Measurements from ENCODE around the gene CCDC187.
A peak's percentile ranks its signal among the peaks of the same experiment; 100 is the strongest.

The CCDC187 gene

GRCh38 chr9:136250676-136251075, 53.2 kb downstream of the CCDC187 start:
- no peak for DNase-seq

- peak; percentile 63 for DNase-seq
Measured at GRCh38 chr9:136249877-136250559, 53.9 kb downstream of the CCDC187 start.

- DNase-seq: no peak
Measured at GRCh38 chr9:136248951-136249876, 54.7 kb downstream of the CCDC187 start.

GRCh38 chr9:136247947-136248637, 55.8 kb downstream of the CCDC187 start:
- no peak for DNase-seq

GRCh38 chr9:136247551-136247916, 56.4 kb downstream of the CCDC187 start:
- DNase-seq: no peak

GRCh38 chr9:136246849-136247550, 56.9 kb downstream of the CCDC187 start:
- DNase-seq: no peak

- DNase-seq: peak; percentile 70
Measured at GRCh38 chr9:136245219-136246150, 58.4 kb downstream of the CCDC187 start, which contains the start of gene QSOX2. TSS of gene QSOX2 (minus strand) at chr9:136245812. CDS start at chr9:136245803, 9 bp downstream.

- no peak for DNase-seq
Measured at GRCh38 chr9:136244969-136245218, 59.0 kb downstream of the CCDC187 start.

GRCh38 chr9:136244122-136244968, 59.5 kb downstream of the CCDC187 start:
- DNase-seq: no peak

- no peak for DNase-seq
Measured at GRCh38 chr9:136243631-136244030, 60.3 kb downstream of the CCDC187 start.

- DNase-seq: no peak
Measured at GRCh38 chr9:136242918-136243525, 60.9 kb downstream of the CCDC187 start.

- DNase-seq: no peak
Measured at GRCh38 chr9:136242248-136242647, 61.6 kb downstream of the CCDC187 start.

GRCh38 chr9:136241542-136241941, 62.4 kb downstream of the CCDC187 start:
- no peak for DNase-seq

GRCh38 chr9:136240941-136241340, 63.0 kb downstream of the CCDC187 start:
- DNase-seq: no peak

- DNase-seq: no peak
Measured at GRCh38 chr9:136239983-136240330, 63.9 kb downstream of the CCDC187 start.

GRCh38 chr9:136239135-136239982, 64.5 kb downstream of the CCDC187 start:
- DNase-seq: no peak

- DNase-seq: no peak
Measured at GRCh38 chr9:136238342-136238732, 65.6 kb downstream of the CCDC187 start.

GRCh38 chr9:136237486-136238341, 66.2 kb downstream of the CCDC187 start:
- no peak for DNase-seq
